HTERT RPE-1 (cell line): Measurements from ENCODE around the gene ADRA2B.
"Not testable (repeated sequence)": the region's sequence is repeated elsewhere in the genome, so short reads cannot be mapped to it uniquely, and the experiment has no call there.

Experiments
- in situ Hi-C: fragments of 300-500 bp; cut with MboI; formaldehyde crosslinking; loops from 4 replicates; pipeline ENCODE4 v1.14.3; 2020; ENCODE audit warnings: low sequenced_read_pairs

ADRA2B gene

DNA sequence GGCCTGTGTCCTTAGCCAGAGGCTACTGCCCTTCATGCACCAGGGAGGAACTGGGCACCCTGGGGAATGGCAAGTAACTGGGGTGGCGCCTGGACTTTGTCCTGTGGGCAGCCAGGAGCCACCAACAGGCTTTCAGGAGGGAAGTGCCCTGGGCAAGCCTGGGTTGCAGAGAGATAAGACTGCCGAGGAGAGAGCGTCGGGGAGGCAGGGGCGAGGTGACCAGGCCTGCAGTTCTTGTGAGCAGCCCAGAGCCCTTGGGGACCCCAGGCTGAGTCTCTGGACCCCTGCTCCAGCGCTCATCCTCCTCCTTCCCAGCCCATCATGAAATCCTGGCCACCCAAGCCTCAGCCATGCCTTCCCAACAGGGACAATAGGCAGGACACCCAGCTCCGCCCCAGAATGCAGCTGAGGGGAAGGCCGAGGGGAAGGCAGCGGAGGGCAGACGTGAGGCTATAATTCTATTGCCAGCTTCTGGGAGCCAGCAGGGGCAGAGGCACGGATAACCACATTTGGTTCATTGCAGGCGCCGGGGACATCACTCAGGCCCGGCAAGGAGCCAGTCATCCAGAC, 25.1 kb downstream of the ADRA2B start:
- in situ Hi-C loops: no loop called here

DNA sequence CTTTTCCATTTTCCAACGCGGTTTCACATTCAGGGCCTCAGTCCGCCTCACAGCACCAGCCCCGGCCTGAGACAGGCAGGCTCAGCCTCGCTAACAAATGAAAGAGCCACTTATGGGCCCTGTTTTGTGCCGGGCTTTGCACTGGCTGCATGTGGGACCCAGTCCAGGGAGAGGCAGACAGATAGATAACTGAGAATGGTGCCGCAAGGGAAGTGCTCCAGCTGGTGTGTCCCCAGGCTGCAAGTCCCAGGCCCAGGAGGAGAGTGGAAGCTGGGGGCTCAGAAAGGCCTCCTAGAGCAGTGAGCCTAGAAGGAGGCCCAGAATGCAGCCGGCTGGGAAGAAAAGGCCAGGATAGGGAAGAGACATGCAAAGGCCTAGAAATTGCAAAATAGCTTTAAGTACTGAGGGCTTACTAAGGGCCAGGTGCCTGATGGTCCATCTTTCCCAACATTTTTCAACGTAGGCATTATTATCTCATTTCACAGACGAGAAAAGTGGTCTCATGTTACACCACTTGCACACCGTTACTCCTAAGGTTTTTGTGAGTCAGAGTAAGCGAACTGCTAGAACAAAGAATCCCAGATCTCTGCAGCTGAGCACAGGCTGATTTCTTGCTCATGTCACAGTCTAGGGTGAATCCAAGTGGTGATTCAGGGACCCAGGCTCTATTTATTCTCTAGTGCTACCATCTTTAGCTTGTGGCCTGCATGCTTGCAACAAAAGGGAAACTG, 26.0 kb downstream of the ADRA2B start:
- in situ Hi-C loops: no loop called here

- in situ Hi-C loops: no loop called here
Measured at GRCh38 chr2:96089356-96090195, 26.8 kb downstream of the ADRA2B start.

DNA sequence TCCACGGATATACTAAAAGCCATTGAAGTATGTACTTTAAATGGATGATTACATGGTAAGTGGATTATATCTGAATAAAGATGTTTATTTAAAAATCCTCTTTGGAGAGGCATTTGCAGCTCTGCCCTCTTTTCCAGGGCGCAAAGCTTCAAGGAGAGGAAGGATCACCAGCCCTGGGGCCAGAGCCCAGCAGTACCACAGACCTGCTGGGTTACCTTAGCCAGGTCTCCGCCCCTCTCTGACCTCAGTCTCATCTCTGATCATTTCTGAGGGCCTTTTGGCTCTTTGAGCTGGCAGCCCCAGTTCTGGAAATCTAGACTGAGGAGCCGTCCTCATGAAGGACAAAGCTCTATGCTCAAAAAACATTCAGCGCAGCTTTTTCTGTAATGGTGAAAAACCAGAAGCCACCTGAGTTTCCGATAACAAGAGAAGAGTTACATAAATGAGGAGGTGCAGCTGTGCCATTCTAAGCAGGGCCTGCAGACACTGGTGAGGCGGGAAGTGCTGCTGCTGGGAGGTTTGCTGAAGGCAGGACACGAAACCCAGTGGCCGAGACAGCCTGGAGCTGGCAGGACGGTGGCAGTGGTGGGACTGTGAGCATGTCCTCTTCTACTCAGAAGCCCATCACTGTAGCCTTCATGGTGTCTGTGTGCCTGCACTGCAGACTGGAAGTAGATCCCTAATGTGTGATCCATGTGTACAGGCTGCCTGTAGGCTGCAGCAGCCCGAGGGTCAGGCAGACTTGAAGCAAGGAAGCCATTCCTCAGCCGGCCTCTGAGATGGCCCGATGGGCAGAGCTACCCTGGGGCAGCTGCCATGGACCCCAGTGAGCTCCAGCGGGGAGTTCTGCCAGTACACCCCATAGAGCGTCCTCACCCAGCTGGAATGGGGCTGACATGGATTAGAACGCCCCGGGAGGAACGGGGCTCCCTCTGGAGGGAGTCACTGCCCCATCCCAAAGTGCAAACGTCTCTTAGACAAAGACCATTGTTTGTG, 27.7 kb downstream of the ADRA2B start:
- in situ Hi-C loops: no loop called here

DNA sequence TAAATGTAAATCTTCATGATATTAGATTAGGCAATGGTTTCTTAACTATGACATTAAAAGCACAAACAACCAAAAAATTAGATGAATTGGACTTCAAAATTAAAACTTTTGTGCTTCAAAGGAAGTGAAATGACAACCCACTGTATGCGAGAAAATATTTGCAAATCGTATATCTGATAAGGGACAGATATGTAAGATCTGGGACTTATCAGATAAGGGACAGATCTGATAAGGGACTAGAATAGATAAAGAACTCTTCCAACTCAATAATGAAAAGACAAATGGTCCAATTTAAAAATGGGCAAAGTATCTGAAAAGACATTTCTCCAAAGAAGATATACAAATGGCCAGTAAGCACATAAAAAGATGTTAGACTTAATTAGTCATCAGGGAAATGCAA, 29.2 kb downstream of the ADRA2B start:
- in situ Hi-C loops: no loop called here

GRCh38 chr2:96085541-96086355, 30.6 kb downstream of the ADRA2B start:
- in situ Hi-C loops: no loop called here

GRCh38 chr2:96084858-96085518, 31.4 kb downstream of the ADRA2B start:
- in situ Hi-C loops: not testable (repeated sequence)

DNA sequence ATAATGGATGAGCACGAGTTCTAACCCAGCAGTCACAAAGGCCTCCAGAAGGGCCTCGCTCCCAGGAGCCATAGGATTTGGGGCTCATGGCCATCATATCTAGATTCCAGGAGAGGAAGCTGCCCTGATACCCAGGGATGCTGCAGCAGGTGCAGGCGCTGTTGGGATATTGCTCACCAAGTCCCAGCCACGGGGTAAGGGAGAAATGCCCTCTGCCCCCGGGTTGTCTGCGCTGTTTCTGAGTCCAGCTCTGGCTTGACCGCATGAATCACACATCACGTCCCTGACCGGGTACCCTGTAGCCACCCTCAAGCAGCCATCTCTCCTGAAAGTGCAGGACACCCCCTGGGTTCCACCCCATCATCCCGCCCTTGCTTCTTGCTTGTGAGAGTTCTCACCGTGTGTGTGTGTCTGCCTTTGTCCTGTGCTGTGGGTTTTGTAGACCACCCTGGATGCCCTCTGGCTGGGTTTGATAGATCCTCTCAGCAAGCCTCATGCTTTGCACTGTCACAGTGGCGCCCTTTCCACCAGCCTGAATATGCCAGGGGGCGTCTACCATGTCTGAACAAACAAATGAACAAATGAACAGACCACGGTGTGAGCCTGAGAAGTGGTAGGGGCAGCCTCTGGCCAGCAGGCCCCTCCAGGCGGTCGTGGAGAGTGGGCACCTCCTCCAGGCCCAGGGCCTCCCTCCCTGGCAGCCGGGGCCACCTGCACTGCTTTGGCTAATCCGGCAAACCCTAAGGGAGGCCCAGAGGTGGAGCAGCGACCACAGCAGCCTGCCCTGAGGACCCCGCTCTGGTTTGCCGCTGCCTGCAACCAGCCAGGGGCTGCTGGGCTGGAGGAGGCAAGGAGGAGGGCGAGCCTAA, 32.1 kb downstream of the ADRA2B start:
- in situ Hi-C loops: no loop called here

DNA sequence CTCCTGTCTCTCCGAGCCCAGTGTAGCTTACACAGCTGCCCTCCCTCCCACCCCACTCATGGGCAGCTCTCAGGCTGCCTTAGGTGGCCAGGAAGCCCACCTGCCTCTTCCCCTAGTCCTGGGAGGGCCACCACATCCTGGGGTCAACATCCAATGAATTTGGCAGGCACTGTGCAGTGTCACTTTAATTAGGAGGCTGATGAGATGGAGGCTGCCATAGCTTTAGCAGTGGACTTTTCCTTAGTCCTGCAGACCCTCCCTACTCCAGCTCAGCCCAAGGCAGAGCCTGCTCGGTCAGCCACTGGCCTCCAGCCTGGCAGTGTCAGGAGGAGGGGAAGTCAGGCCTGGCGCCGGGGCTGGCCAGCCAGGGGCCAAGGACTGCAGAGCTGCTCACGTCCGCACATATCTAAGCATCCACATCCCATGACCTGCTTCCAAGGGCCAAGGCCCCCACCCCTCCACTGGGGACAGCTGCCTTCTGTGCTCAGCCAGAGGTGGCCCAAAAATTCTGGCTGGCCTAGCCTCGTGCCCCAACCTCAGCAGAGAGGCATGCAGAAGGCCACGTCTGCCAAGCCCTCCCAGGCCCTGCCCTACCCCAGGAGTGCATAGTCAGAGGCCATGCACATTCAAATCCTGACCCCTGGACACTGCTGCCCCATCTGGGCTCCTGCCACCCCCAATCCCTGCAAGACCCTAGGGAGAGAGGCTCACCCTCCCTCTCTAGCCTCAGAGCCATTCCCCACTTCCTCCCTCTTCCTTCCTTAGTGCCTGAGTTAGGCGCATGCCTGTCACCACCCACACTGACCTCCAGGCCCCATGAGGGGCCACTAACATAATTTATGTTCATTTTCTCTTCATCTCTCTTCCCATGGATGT, 33.1 kb downstream of the ADRA2B start:
- in situ Hi-C loops: no loop called here

- in situ Hi-C loops: no loop called here
Measured at GRCh38 chr2:96082211-96083063, 33.9 kb downstream of the ADRA2B start.

DNA sequence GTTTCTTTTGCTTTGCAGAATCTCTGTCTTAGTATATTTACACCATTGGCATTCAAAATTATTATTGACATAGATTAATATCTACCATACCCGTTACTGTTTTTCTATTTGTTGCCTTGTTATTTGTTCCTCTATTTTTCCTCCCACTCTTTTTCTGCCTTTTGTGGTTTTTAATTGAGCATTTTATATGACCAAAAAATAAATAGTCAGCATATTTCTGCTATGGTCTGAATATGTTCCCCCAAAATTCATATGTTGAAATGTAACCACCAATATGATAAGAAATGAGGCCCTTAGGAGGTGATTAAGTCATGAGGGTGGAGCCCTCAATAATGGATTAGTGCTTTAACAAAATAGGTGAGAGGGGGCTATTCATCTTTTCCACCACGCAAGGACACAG, 35.3 kb downstream of the ADRA2B start:
- in situ Hi-C loops: no loop called here

DNA sequence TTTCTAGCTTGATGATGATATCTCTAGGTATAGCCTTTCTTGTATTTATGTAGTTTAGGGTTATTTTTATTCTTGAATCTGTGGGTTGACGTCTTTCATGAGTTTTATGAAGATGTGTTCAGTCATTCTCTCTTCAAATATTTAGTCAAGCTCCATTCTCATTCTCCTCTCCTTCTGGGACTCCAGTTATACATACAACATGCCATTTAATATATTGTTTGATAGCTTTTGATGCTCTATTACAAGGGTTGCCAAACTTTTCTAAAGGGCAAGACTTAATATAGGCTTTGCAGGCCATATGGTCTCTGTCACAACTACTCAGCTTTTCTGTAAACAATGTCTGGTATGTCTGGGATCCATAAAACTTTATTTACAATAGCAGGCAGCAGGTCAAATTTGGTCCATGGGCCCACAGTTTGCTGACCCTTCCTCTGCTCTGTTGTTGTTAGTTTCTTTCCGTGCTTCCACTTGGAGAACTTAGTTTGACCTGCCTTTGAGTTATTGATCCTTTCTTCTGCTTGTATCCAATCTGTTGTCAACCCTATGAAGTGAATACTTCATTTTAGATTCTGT, 41.1 kb downstream of the ADRA2B start:
- in situ Hi-C loops: no loop called here

- in situ Hi-C loops: no loop called here
Measured at GRCh38 chr2:96074156-96074555, 42.2 kb downstream of the ADRA2B start.

DNA sequence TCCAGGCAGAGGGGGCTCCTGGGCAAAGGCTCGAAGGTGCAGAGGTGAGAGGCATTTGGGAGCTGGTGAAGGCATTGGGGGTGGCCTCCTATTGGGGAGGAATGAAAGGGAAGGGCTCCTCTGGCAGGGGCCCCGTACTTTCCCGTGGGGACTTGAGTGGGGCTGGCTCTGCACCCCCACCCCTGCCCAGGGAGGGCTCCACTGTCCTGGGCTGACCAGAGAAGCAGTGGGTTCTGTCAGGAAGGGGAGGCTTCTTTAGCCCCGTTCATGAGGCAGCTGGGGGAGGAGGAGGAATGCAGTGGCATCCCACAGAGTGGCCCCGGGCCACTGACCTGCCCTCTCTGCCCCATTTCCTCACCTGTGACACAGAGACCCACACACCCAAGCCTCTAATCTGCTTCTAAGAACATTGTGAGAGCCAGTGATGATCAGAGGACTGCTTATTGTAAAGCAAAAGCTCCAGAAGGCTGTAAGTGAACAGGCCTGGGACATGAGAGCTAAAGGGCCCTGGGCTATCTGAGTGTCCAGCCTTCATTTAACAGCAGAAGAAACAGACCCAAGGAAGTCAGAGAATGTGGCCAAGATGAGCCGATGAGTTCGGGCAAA, 43.1 kb downstream of the ADRA2B start:
- in situ Hi-C loops: no loop called here

DNA sequence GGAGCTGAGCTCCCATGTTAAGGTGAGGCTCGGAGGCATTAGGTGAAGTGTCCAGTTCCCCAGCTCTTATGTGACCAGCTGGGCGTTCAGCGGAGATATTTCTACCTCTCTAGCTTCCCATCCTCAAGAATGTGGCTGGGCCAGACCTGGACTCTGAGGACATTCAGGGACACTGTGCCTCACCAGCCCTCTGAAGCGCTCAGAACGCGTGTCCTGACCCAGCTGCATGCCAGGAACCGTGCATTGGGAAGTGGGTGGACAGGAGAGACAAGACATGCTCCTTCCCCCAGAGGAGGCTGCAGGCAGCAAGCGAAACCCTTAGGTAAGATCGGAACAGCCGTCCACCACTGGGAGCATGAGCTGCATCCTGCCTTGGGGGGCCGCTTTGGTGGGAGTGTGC, 43.6 kb downstream of the ADRA2B start:
- in situ Hi-C loops: no loop called here

- in situ Hi-C loops: not testable (repeated sequence)
Measured at GRCh38 chr2:96071977-96072491, 44.3 kb downstream of the ADRA2B start.
